Neural cell (in vitro differentiated cells): Measurements from ENCODE around the gene SND1.

Experiments used
- EP300 ChIP-seq: fragments of 450-650 bp; conservative IDR thresholded peaks from 2 replicates; pipeline ENCODE4 v1.6.1; 2014; ENCODE audit warnings: antibody characterized with exemption, mild to moderate bottlenecking, moderate library complexity; ENCODE audit not compliant: poor library complexity, severe bottlenecking
- EZH2 ChIP-seq: fragments of 200-600, 300-800 bp; shearing (Covaris generic), sonication (generic); IDR thresholded peaks from 2 replicates; pipeline ENCODE4 v1.6.1; 2014; ENCODE audit warnings: antibody characterized with exemption, low read length, borderline replicate concordance, mild to moderate bottlenecking; ENCODE audit not compliant: insufficient read depth, poor library complexity, severe bottlenecking
- MXI1 ChIP-seq: fragments of 450-650 bp; conservative IDR thresholded peaks from 2 replicates; pipeline ENCODE4 v1.6.1; 2014; ENCODE audit warnings: antibody characterized with exemption, mild to moderate bottlenecking; ENCODE audit not compliant: poor library complexity, severe bottlenecking
- POLR2AphosphoS5 ChIP-seq: IDR thresholded peaks from 2 replicates; pipeline ENCODE4 v1.6.1; 2012
- RAD21 ChIP-seq: fragments of 450-650 bp; conservative IDR thresholded peaks from 2 replicates; pipeline ENCODE4 v1.6.1; 2014; ENCODE audit warnings: antibody characterized with exemption, mild to moderate bottlenecking, moderate library complexity
- SMC3 ChIP-seq: fragments of 450-650 bp; conservative IDR thresholded peaks from 2 replicates; pipeline ENCODE4 v1.6.1; 2014; ENCODE audit warnings: antibody characterized with exemption, mild to moderate bottlenecking, moderate library complexity; ENCODE audit not compliant: poor library complexity
- TAF1 ChIP-seq: IDR thresholded peaks from 2 replicates; pipeline ENCODE4 v1.6.1; 2012; ENCODE audit warnings: low read depth
- TF ChIP-seq, protein P1 (sequence below): fragments of 450-650 bp; IDR thresholded peaks from 2 replicates; pipeline ENCODE4 v1.5.1; 2014; ENCODE audit warnings: antibody characterized with exemption, mild to moderate bottlenecking, moderate library complexity; ENCODE audit not compliant: poor library complexity, severe bottlenecking
- TF ChIP-seq, protein P2 (sequence below): IDR thresholded peaks from 2 replicates; pipeline ENCODE4 v1.6.1; 2012; ENCODE audit warnings: borderline replicate concordance

DNA sequence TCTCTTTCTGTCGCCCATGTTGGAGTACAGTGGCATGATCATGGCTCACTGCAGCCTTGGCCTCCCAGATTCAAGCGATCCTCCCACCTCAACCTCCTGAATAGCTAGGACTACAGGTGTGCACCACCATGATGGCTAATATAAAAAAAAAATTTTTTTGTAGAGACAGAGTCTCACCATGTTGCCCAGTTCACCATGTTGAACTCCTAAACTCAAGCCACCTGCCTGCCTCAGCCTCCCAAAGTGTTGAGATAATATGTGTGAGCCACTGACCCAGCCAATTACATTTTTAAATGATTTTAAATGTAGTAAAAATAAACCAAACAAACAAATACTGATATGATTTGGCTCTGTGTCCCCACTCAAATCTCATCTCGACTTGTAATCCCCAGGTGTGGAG, 487.4 kb downstream of the SND1 start:
- TF ChIP-seq RAD21 (no peak), EZH2 (no peak), EP300 (no peak), TAF1 (no peak), POLR2AphosphoS5 (no peak), SMC3 (no peak), MXI1 (no peak)
- TF ChIP-seq, protein P1, sequence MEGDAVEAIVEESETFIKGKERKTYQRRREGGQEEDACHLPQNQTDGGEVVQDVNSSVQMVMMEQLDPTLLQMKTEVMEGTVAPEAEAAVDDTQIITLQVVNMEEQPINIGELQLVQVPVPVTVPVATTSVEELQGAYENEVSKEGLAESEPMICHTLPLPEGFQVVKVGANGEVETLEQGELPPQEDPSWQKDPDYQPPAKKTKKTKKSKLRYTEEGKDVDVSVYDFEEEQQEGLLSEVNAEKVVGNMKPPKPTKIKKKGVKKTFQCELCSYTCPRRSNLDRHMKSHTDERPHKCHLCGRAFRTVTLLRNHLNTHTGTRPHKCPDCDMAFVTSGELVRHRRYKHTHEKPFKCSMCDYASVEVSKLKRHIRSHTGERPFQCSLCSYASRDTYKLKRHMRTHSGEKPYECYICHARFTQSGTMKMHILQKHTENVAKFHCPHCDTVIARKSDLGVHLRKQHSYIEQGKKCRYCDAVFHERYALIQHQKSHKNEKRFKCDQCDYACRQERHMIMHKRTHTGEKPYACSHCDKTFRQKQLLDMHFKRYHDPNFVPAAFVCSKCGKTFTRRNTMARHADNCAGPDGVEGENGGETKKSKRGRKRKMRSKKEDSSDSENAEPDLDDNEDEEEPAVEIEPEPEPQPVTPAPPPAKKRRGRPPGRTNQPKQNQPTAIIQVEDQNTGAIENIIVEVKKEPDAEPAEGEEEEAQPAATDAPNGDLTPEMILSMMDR = no peak
- TF ChIP-seq, protein P2, sequence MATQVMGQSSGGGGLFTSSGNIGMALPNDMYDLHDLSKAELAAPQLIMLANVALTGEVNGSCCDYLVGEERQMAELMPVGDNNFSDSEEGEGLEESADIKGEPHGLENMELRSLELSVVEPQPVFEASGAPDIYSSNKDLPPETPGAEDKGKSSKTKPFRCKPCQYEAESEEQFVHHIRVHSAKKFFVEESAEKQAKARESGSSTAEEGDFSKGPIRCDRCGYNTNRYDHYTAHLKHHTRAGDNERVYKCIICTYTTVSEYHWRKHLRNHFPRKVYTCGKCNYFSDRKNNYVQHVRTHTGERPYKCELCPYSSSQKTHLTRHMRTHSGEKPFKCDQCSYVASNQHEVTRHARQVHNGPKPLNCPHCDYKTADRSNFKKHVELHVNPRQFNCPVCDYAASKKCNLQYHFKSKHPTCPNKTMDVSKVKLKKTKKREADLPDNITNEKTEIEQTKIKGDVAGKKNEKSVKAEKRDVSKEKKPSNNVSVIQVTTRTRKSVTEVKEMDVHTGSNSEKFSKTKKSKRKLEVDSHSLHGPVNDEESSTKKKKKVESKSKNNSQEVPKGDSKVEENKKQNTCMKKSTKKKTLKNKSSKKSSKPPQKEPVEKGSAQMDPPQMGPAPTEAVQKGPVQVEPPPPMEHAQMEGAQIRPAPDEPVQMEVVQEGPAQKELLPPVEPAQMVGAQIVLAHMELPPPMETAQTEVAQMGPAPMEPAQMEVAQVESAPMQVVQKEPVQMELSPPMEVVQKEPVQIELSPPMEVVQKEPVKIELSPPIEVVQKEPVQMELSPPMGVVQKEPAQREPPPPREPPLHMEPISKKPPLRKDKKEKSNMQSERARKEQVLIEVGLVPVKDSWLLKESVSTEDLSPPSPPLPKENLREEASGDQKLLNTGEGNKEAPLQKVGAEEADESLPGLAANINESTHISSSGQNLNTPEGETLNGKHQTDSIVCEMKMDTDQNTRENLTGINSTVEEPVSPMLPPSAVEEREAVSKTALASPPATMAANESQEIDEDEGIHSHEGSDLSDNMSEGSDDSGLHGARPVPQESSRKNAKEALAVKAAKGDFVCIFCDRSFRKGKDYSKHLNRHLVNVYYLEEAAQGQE = no peak
